Cerebellar nuclear complex (tissue), 1 donor: Measurements from ENCODE around the gene NUTM2G.
"Not testable (repeated sequence)": the region's sequence is repeated elsewhere in the genome, so short reads cannot be mapped to it uniquely, and the experiment has no call there.

Source experiments
- DNase-seq, 2 experiments: peaks; one replicate each; lab custom pipeline; 2025; lab: John Stamatoyannopoulos, UW

The NUTM2G gene

GRCh38 chr9:96949346-96949745 lies 20.7 kb downstream of the NUTM2G start:
- not testable (repeated sequence) for DNase-seq

- not testable (repeated sequence) for DNase-seq
These were observed 21.9 kb downstream of the NUTM2G start for GRCh38 chr9:96950539-96950938.

GRCh38 chr9:96967591-96967990 lies 38.9 kb downstream of the NUTM2G start:
- DNase-seq, result not testable (repeated sequence)

DNA sequence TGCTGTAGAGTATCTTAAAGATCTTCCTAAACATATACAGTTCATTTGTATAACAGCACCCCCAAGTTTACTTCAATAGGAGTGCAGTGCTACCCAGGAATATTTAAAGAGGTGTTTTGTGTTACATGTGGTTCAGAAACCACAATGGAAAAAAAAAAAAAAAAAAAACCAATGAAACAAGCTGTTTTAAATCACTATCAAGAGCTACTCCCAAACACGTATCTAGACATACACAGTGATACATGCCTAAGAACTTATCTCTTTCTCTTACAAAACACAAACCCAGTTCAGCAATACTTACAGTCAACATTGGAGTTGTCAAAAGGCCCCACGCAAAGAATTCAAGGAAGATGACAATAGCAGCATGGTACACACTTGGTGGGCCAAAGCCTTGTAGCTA lies 43.9 kb downstream of the NUTM2G start:
- DNase-seq, result not testable (repeated sequence)

- not testable (repeated sequence) for DNase-seq
These were observed 45.4 kb downstream of the NUTM2G start for GRCh38 chr9:96974037-96974436.

DNA sequence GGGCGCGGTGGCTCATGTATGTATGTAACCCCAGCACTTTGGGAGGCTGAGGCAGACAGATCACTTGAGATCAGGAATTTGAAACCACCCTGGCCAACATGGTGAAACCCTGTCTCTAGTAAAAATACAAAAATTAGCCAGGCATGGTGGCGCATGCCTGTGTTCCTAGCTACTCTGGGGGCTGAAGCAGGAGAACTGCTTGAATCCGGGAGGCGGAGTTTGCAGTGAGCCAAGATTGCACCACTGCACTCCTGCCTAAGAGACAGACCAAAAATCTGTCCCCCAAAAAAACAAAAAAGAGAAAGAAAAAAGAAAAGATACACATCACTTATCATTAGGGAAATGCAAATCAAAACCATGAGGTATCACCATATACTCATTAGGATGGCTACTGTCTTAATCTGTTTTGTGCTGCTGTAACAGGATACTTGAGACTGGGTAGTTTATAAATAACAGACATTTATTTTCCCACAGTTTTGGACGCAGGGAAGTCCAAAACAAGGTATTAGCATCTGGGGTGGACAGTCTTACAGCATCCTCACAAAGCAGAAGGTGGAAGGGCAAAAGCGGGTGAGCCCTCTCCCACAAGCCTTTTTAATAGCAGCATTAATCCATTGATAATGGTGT lies 55.0 kb downstream of the NUTM2G start:
- DNase-seq, result not testable (repeated sequence)

- not testable (repeated sequence) for DNase-seq
These were observed 55.5 kb downstream of the NUTM2G start for GRCh38 chr9:96984139-96984538.

- not testable (repeated sequence) for DNase-seq
These were observed 56.2 kb downstream of the NUTM2G start for GRCh38 chr9:96984887-96985286.
